H1 (cell line): Measurements from ENCODE around the gene ZNF148.

Experiments
- ATF3 ChIP-seq: IDR thresholded peaks from 2 replicates; pipeline ENCODE4 v1.6.1; 2011; ENCODE audit warnings: low read depth, mild to moderate bottlenecking, low read length; ENCODE audit not compliant: insufficient read depth
- BRCA1 ChIP-seq: IDR thresholded peaks from 2 replicates; pipeline ENCODE4 v1.6.1; 2012; ENCODE audit warnings: low read depth, low read length, improper control_type of control experiment
- CHD2 ChIP-seq: IDR thresholded peaks from 2 replicates; pipeline ENCODE4 v1.6.1; 2012; ENCODE audit warnings: low read length, improper control_type of control experiment
- EP300 ChIP-seq, 2 experiments: IDR thresholded peaks; 1 replicate in 1 of 2; 2 replicates in 1 of 2; pipeline ENCODE4 v1.6.1; 2011 to 2012; ENCODE audit warnings: low read depth in 2 of 2, low read length in 2 of 2, mild to moderate bottlenecking in 2 of 2, borderline replicate concordance in 1 of 2, inconsistent platforms in 1 of 2, moderate library complexity in 1 of 2
- EZH2 ChIP-seq: fragments of 200-600 bp; sonication (generic); IDR thresholded peaks from 2 replicates; pipeline ENCODE4 v1.7.1; 2012; ENCODE audit warnings: low read depth, mild to moderate bottlenecking, moderate library complexity, low read length, inconsistent platforms; ENCODE audit not compliant: severe bottlenecking
- GABPA ChIP-seq: IDR thresholded peaks from 2 replicates; pipeline ENCODE4 v1.6.1; 2011; ENCODE audit warnings: mild to moderate bottlenecking, low read length, moderate library complexity, borderline replicate concordance; ENCODE audit not compliant: insufficient read depth
- HDAC6 ChIP-seq: IDR thresholded peaks from one replicate; pipeline ENCODE4 v1.7.1; 2012; ENCODE audit warnings: low read depth, mild to moderate bottlenecking, inconsistent platforms, low read length, moderate library complexity
- KDM1A ChIP-seq: fragments of 200-600, 300-600 bp; sonication (generic); IDR thresholded peaks from 2 replicates; pipeline ENCODE4 v1.7.1; 2016; ENCODE audit warnings: mild to moderate bottlenecking, low read length, borderline replicate concordance
- PHF8 ChIP-seq: fragments of 200-600 bp; sonication (generic); conservative IDR thresholded peaks from 2 replicates; pipeline ENCODE4 v1.7.1; 2012; ENCODE audit warnings: low read depth, mild to moderate bottlenecking, inconsistent platforms, low read length, moderate library complexity
- POLR2AphosphoS5 ChIP-seq: IDR thresholded peaks from 2 replicates; pipeline ENCODE4 v1.6.1; 2011; ENCODE audit warnings: low read depth, low read length
- SIX5 ChIP-seq: IDR thresholded peaks from 2 replicates; pipeline ENCODE4 v1.6.1; 2011; ENCODE audit warnings: mild to moderate bottlenecking, low read depth, low read length
- TF ChIP-seq, protein P1 (sequence below), 3 experiments: IDR thresholded peaks; 1 replicate in 2 of 3; 2 replicates in 1 of 3; pipeline versions ENCODE4 v1.5.1 to v1.6.1; 2011; ENCODE audit warnings: low read length in 3 of 3, mild to moderate bottlenecking in 3 of 3, inconsistent platforms in 2 of 3, low read depth in 1 of 3, moderate library complexity in 1 of 3; ENCODE audit not compliant: insufficient read depth in 1 of 3; ENCODE audit errors: control extremely low read depth in 1 of 3

GRCh38 chr3:125287248-125287647 is 87.9 kb downstream of the ZNF148 start:
- TF ChIP-seq, protein P1, sequence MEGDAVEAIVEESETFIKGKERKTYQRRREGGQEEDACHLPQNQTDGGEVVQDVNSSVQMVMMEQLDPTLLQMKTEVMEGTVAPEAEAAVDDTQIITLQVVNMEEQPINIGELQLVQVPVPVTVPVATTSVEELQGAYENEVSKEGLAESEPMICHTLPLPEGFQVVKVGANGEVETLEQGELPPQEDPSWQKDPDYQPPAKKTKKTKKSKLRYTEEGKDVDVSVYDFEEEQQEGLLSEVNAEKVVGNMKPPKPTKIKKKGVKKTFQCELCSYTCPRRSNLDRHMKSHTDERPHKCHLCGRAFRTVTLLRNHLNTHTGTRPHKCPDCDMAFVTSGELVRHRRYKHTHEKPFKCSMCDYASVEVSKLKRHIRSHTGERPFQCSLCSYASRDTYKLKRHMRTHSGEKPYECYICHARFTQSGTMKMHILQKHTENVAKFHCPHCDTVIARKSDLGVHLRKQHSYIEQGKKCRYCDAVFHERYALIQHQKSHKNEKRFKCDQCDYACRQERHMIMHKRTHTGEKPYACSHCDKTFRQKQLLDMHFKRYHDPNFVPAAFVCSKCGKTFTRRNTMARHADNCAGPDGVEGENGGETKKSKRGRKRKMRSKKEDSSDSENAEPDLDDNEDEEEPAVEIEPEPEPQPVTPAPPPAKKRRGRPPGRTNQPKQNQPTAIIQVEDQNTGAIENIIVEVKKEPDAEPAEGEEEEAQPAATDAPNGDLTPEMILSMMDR (IDR thresholded peaks at IDR 0.05; ENCODE audit: control extremely low read depth in 1 of 3, insufficient read depth in 1 of 3, low read depth in 1 of 3, low read length in 3 of 3), result no peak
- TF ChIP-seq POLR2AphosphoS5, result no peak
- TF ChIP-seq EP300 (IDR thresholded peaks at IDR 0.05; ENCODE audit: borderline replicate concordance in 1 of 2, low read depth in 2 of 2, low read length in 2 of 2), result no peak
- no peak for TF ChIP-seq ATF3
- TF ChIP-seq PHF8, result no peak
- TF ChIP-seq EZH2, result no peak
- TF ChIP-seq HDAC6, result no peak
- TF ChIP-seq CHD2, result no peak
- 0 out of 2 replicates have a peak, but pooled peaks have one; percentile 31 for TF ChIP-seq KDM1A
- TF ChIP-seq SIX5, result no peak
- TF ChIP-seq GABPA, result no peak
- no peak for TF ChIP-seq BRCA1
